ENCODE results near the gene ATP6V1B1. TPM values are rescaled to one million over a fixed set of nuclear protein-coding genes. Genes with fewer than 3 reads are reported as not detected.

The ATP6V1B1 gene
- total and polyA plus RNA-seq, 2 of the 13 experiments (the other 11 are each of a cell fraction or from before 2014, with no cell fraction given): 0.58 to 1.6 TPM

- no peak for TF ChIP-seq ZBTB44 (CRISPR knock-in tag; IDR thresholded peaks at IDR 0.05)
- TF ChIP-seq ZBTB8A (CRISPR knock-in tag; IDR thresholded peaks at IDR 0.05; ENCODE audit: borderline replicate concordance, low read depth): no peak
- TF ChIP-seq TBX3 (IDR thresholded peaks at IDR 0.05; ENCODE audit: borderline replicate concordance): no peak
- no peak for TF ChIP-seq KMT2B (CRISPR knock-in tag; IDR thresholded peaks at IDR 0.05)
- peak; percentile 18; the same call in 1 of the 2 replicates for TF ChIP-seq NRL (CRISPR knock-in tag; IDR thresholded peaks at IDR 0.05; ENCODE audit: borderline replicate concordance)
- TF ChIP-seq ZNF713 (CRISPR knock-in tag; IDR thresholded peaks at IDR 0.05): no peak
- TF ChIP-seq, protein P1, sequence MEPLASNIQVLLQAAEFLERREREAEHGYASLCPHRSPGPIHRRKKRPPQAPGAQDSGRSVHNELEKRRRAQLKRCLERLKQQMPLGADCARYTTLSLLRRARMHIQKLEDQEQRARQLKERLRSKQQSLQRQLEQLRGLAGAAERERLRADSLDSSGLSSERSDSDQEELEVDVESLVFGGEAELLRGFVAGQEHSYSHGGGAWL (CRISPR knock-in tag; IDR thresholded peaks at IDR 0.05): no peak
- TF ChIP-seq ZFP82 (CRISPR knock-in tag; IDR thresholded peaks at IDR 0.05; ENCODE audit: borderline replicate concordance): no peak; the same call in 1 of the 2 replicates
- no peak for TF ChIP-seq ZBTB40 (IDR thresholded peaks at IDR 0.05)
- 0 out of 2 replicates have a peak, but pooled peaks have one; percentile 9 for TF ChIP-seq ZBTB40 (CRISPR knock-in tag; IDR thresholded peaks at IDR 0.05)
- no peak for TF ChIP-seq JARID2 (CRISPR knock-in tag; IDR thresholded peaks at IDR 0.05; ENCODE audit: insufficient replicate concordance)
- peak; percentile 11; the same call in 1 of the 2 replicates for TF ChIP-seq SALL1 (CRISPR knock-in tag; IDR thresholded peaks at IDR 0.05)
- TF ChIP-seq EP300 (IDR thresholded peaks at IDR 0.05; ENCODE audit: low read depth in 2 of 2, low read length in 2 of 2): no peak; a peak in 1 of 4 replicates
- TF ChIP-seq EP300 (CRISPR knock-in tag; IDR thresholded peaks at IDR 0.05; ENCODE audit: borderline replicate concordance): no peak
- TF ChIP-seq ZNF317 (CRISPR knock-in tag; IDR thresholded peaks at IDR 0.05): no peak
- TF ChIP-seq FOSL1 (CRISPR knock-in tag; IDR thresholded peaks at IDR 0.05; ENCODE audit: borderline replicate concordance): 0 out of 2 replicates have a peak, but pooled peaks have one; percentile 23
- no peak for TF ChIP-seq SP140L (CRISPR knock-in tag; IDR thresholded peaks at IDR 0.05; ENCODE audit: borderline replicate concordance)
- TF ChIP-seq ASH2L (IDR thresholded peaks at IDR 0.05; ENCODE audit: insufficient read length, low read depth, low read length): peak; percentile 70
- no peak for TF ChIP-seq KAT8 (CRISPR knock-in tag; IDR thresholded peaks at IDR 0.05)
Observed at GRCh38 chr2:70994009-70994698, 58.5 kb downstream of the ATP6V1B1 start (continued).

All from HepG2 (cell line).